Karpas-422 (cell line): ENCODE data around the gene DDX17. TPM values are rescaled to one million over a fixed set of nuclear protein-coding genes. Genes with fewer than 3 reads are reported as not detected.

Experiments
- DNase-seq: peaks from one replicate; pipeline ENCODE4 v3.0.0-alpha.2; 2015
- H2AFZ ChIP-seq: fragments of 200-600 bp; sonication (generic); 2 replicates; pipeline ENCODE4 v1.6.1; 2014; ENCODE audit warnings: antibody characterized with exemption, low read length, mixed read lengths
- H3K27ac ChIP-seq: fragments of 200-600 bp; sonication (generic); 2 replicates; pipeline ENCODE4 v1.5.1; 2014; ENCODE audit warnings: mild to moderate bottlenecking, low read length, moderate library complexity
- H3K27me3 ChIP-seq: fragments of 200-600 bp; sonication (generic); 2 replicates; pipeline ENCODE4 v1.6.1; 2014; ENCODE audit warnings: low read length, mixed read lengths
- H3K36me3 ChIP-seq: fragments of 200-600 bp; sonication (generic); 2 replicates; pipeline ENCODE4 v1.6.1; 2014; ENCODE audit warnings: low read length, mixed read lengths; ENCODE audit not compliant: insufficient read depth
- H3K4me1 ChIP-seq: fragments of 200-600 bp; sonication (generic); 2 replicates; pipeline ENCODE4 v1.6.1; 2014; ENCODE audit warnings: mild to moderate bottlenecking, low read length, mixed read lengths
- H3K4me2 ChIP-seq: fragments of 200-600 bp; sonication (generic); 2 replicates; pipeline ENCODE4 v1.6.1; 2014; ENCODE audit warnings: low read length, low read depth, mild to moderate bottlenecking; ENCODE audit not compliant: poor library complexity, severe bottlenecking
- H3K4me3 ChIP-seq: fragments of 200-600 bp; sonication (generic); 2 replicates; pipeline ENCODE4 v1.5.1; 2014; ENCODE audit warnings: mild to moderate bottlenecking, antibody characterized with exemption, low read length, mixed read lengths
- H3K79me2 ChIP-seq: fragments of 200-600 bp; sonication (generic); 2 replicates; pipeline ENCODE4 v1.6.1; 2014; ENCODE audit warnings: mild to moderate bottlenecking, low read length, mixed read lengths
- H3K9ac ChIP-seq: fragments of 200-600 bp; sonication (generic); 2 replicates; pipeline ENCODE4 v1.6.0; 2014; ENCODE audit warnings: low read length
- H3K9me2 ChIP-seq: fragments of 200-600 bp; sonication (generic), shearing (Covaris generic); replicated peaks from 2 replicates; pipeline ENCODE4 v1.6.0; 2014; ENCODE audit warnings: mild to moderate bottlenecking, low read length, moderate library complexity; ENCODE audit not compliant: insufficient read depth
- H3K9me3 ChIP-seq: fragments of 300-700, 200-600 bp; sonication (generic); 2 replicates; pipeline ENCODE4 v1.6.1; 2014; ENCODE audit warnings: low read length, mixed read lengths
- H4K20me1 ChIP-seq: fragments of 200-600 bp; sonication (generic); 2 replicates; pipeline ENCODE4 v1.6.1; 2014; ENCODE audit warnings: mild to moderate bottlenecking, antibody characterized with exemption, low read length, low read depth; ENCODE audit not compliant: insufficient read depth
- total RNA-seq: library from RNA; depleted of rRNA; stranded (reverse); fragments of >200 nt; shearing (Covaris generic); gene quantifications from 2 replicates; pipeline ENCODE4 v1.2.3, GENCODE V29; 2014; ENCODE audit warnings: low replicate concordance

DDX17 gene
- total RNA-seq, 1 experiment from 2014 or later, result 465 TPM

- H3K4me3 ChIP-seq, result no peak overlapping the region
- no peaks in the 10 kb centered on the region; the same call in none of the 2 replicates for H3K79me2 ChIP-seq
- no peak for DNase-seq
- no peaks in the 10 kb centered on the region for H3K9me3 ChIP-seq
- H3K27me3 ChIP-seq, result no peaks in the 10 kb centered on the region
- H4K20me1 ChIP-seq, result peaks cover 27% of the 10 kb centered on the region
- H3K4me1 ChIP-seq, result no peaks in the 10 kb centered on the region
- H2AFZ ChIP-seq, result no peak overlapping the region
- H3K27ac ChIP-seq, result no peak overlapping the region
- H3K9me2 ChIP-seq, result no peaks in the 10 kb centered on the region
- H3K4me2 ChIP-seq, result no peak overlapping the region
- no peak overlapping the region for H3K9ac ChIP-seq
- peaks cover 88% of the 10 kb centered on the region for H3K36me3 ChIP-seq
Measured at GRCh38 chr22:38489142-38489541, 17.0 kb downstream of the DDX17 start.

GRCh38 chr22:38487946-38488345 lies 18.2 kb downstream of the DDX17 start:
- Histone ChIP-seq H3K9ac (no peak overlapping the region), H3K27ac (no peak overlapping the region), H3K27me3 (no peaks in the 10 kb centered on the region), H3K9me3 (no peaks in the 10 kb centered on the region), H3K9me2 (no peaks in the 10 kb centered on the region), H3K4me3 (no peak overlapping the region), H3K4me1 (no peaks in the 10 kb centered on the region), H2AFZ (no peak overlapping the region), H3K79me2 (no peaks in the 10 kb centered on the region; the same call in 1 of the 2 replicates), H3K36me3 (peaks cover 88% of the 10 kb centered on the region), H4K20me1 (peaks cover 22% of the 10 kb centered on the region), H3K4me2 (no peak overlapping the region)
- DNase-seq, result no peak

- DNase-seq, result no peak
- no peaks in the 10 kb centered on the region for H3K27me3 ChIP-seq
- peaks cover 84% of the 10 kb centered on the region for H3K36me3 ChIP-seq
- H3K4me3 ChIP-seq, result no peak overlapping the region
- no peaks in the 10 kb centered on the region for H3K9me2 ChIP-seq
- no peaks in the 10 kb centered on the region; the same call in 1 of the 2 replicates for H3K79me2 ChIP-seq
- H4K20me1 ChIP-seq, result peaks cover 18% of the 10 kb centered on the region
- no peaks in the 10 kb centered on the region for H3K4me1 ChIP-seq
- no peak overlapping the region for H2AFZ ChIP-seq
- no peak overlapping the region for H3K4me2 ChIP-seq
- no peak overlapping the region for H3K9ac ChIP-seq
- no peaks in the 10 kb centered on the region for H3K9me3 ChIP-seq
- H3K27ac ChIP-seq, result no peak overlapping the region
Measured at GRCh38 chr22:38485783-38486182, 20.3 kb downstream of the DDX17 start.

- Histone ChIP-seq H3K9me3 (no peaks in the 10 kb centered on the region), H4K20me1 (peaks cover 18% of the 10 kb centered on the region), H3K4me2 (no peak overlapping the region), H3K27me3 (no peaks in the 10 kb centered on the region), H3K27ac (no peak overlapping the region), H3K79me2 (no peaks in the 10 kb centered on the region), H2AFZ (no peak overlapping the region), H3K4me1 (no peaks in the 10 kb centered on the region), H3K36me3 (peaks cover 70% of the 10 kb centered on the region), H3K4me3 (no peak overlapping the region), H3K9me2 (no peaks in the 10 kb centered on the region), H3K9ac (no peak overlapping the region)
- no peak for DNase-seq
Measured at GRCh38 chr22:38484244-38484643, 21.9 kb downstream of the DDX17 start.

GRCh38 chr22:38482662-38483308 lies 23.3 kb downstream of the DDX17 start:
- peaks cover 7% of the 10 kb centered on the region; the same call in 1 of the 2 replicates for H4K20me1 ChIP-seq
- peaks cover 55% of the 10 kb centered on the region for H3K36me3 ChIP-seq
- no peaks in the 10 kb centered on the region for H3K79me2 ChIP-seq
- no peak overlapping the region for H3K9ac ChIP-seq
- no peaks in the 10 kb centered on the region for H3K4me1 ChIP-seq
- H3K9me2 ChIP-seq, result no peaks in the 10 kb centered on the region
- H3K4me2 ChIP-seq, result no peak overlapping the region
- no peak overlapping the region for H3K27ac ChIP-seq
- no peak for DNase-seq
- H3K27me3 ChIP-seq, result no peaks in the 10 kb centered on the region
- H3K4me3 ChIP-seq, result no peak overlapping the region
- no peaks in the 10 kb centered on the region for H3K9me3 ChIP-seq
- no peak overlapping the region for H2AFZ ChIP-seq

- Histone ChIP-seq H3K27me3 (no peaks in the 10 kb centered on the region), H3K79me2 (no peaks in the 10 kb centered on the region), H2AFZ (no peak overlapping the region), H3K27ac (no peak overlapping the region), H4K20me1 (0 out of 2 replicates have a peak, but pooled peaks cover 6% of the 10 kb centered on the region), H3K36me3 (peaks cover 51% of the 10 kb centered on the region), H3K4me1 (no peaks in the 10 kb centered on the region), H3K4me3 (no peak overlapping the region), H3K9ac (no peak overlapping the region), H3K9me3 (no peaks in the 10 kb centered on the region), H3K4me2 (no peak overlapping the region), H3K9me2 (no peaks in the 10 kb centered on the region)
- no peak for DNase-seq
Measured at GRCh38 chr22:38481871-38482332, 24.2 kb downstream of the DDX17 start.

GRCh38 chr22:38481162-38481870 lies 24.8 kb downstream of the DDX17 start:
- Histone ChIP-seq H3K9me2 (no peaks in the 10 kb centered on the region), H3K27ac (no peak overlapping the region), H3K9ac (no peak overlapping the region), H4K20me1 (0 out of 2 replicates have a peak, but pooled peaks cover 6% of the 10 kb centered on the region), H3K27me3 (no peaks in the 10 kb centered on the region), H2AFZ (no peak overlapping the region), H3K36me3 (peaks cover 46% of the 10 kb centered on the region), H3K4me2 (no peak overlapping the region), H3K4me1 (no peaks in the 10 kb centered on the region), H3K4me3 (no peak overlapping the region), H3K79me2 (no peaks in the 10 kb centered on the region), H3K9me3 (no peaks in the 10 kb centered on the region)
- DNase-seq, result no peak

GRCh38 chr22:38479096-38479837 lies 26.8 kb downstream of the DDX17 start:
- Histone ChIP-seq H3K36me3 (peaks cover 29% of the 10 kb centered on the region), H3K27ac (no peak overlapping the region)

More at GRCh38 chr22:38479096-38479837, 26.8 kb downstream of the DDX17 start:
- Histone ChIP-seq H3K4me2 (no peak overlapping the region), H2AFZ (no peak overlapping the region), H3K9me2 (no peaks in the 10 kb centered on the region), H3K79me2 (no peaks in the 10 kb centered on the region), H4K20me1 (no peaks in the 10 kb centered on the region), H3K9me3 (no peaks in the 10 kb centered on the region), H3K4me1 (no peaks in the 10 kb centered on the region), H3K9ac (no peak overlapping the region), H3K4me3 (no peak overlapping the region), H3K27me3 (no peaks in the 10 kb centered on the region)
- no peak for DNase-seq
